Measurements from ENCODE around the gene WT1.

The WT1 gene

GRCh38 chr11:32438346-32438865, 3.1 kb upstream of the WT1 start:
- DNase-seq (ENCODE audit: low read depth in 2 of 2): no peak

- no peak for DNase-seq (ENCODE audit: low read depth in 2 of 2)
Observed at GRCh38 chr11:32437495-32438345, 2.4 kb upstream of the WT1 start.

- DNase-seq (ENCODE audit: low read depth in 2 of 2): no peak
Observed at GRCh38 chr11:32436751-32437494, 1.6 kb upstream of the WT1 start.

GRCh38 chr11:32435942-32436750, 807 bp upstream of the WT1 start:
- no peak for DNase-seq (ENCODE audit: low read depth in 2 of 2)

GRCh38 chr11:32435152-32435480, 223 bp downstream of the WT1 start:
- DNase-seq (ENCODE audit: low read depth in 2 of 2): no peak

- DNase-seq (ENCODE audit: low read depth in 2 of 2): no peak
Observed at GRCh38 chr11:32434356-32435151, 785 bp downstream of the WT1 start.

- no peak for DNase-seq (ENCODE audit: low read depth in 2 of 2)
Observed at GRCh38 chr11:32433914-32434355, 1.4 kb downstream of the WT1 start.

GRCh38 chr11:32433101-32433913, 2.0 kb downstream of the WT1 start:
- DNase-seq (ENCODE audit: low read depth in 2 of 2): no peak

GRCh38 chr11:32432565-32432964, 2.8 kb downstream of the WT1 start:
- DNase-seq (ENCODE audit: low read depth in 2 of 2): no peak

GRCh38 chr11:32430568-32431381, 4.6 kb downstream of the WT1 start:
- no peak for DNase-seq (ENCODE audit: low read depth in 2 of 2)

GRCh38 chr11:32429477-32429876, 5.9 kb downstream of the WT1 start:
- DNase-seq (ENCODE audit: low read depth in 2 of 2): no peak

GRCh38 chr11:32428665-32429303, 6.6 kb downstream of the WT1 start:
- no peak for DNase-seq (ENCODE audit: low read depth in 2 of 2)

- DNase-seq (ENCODE audit: low read depth in 2 of 2): no peak
Observed at GRCh38 chr11:32427935-32428664, 7.2 kb downstream of the WT1 start.

GRCh38 chr11:32427616-32427934, 7.8 kb downstream of the WT1 start:
- DNase-seq (ENCODE audit: low read depth in 2 of 2): no peak

- DNase-seq (ENCODE audit: low read depth in 2 of 2): no peak
Observed at GRCh38 chr11:32426819-32427615, 8.3 kb downstream of the WT1 start.

GRCh38 chr11:32426192-32426591, 9.1 kb downstream of the WT1 start:
- DNase-seq (ENCODE audit: low read depth in 2 of 2): no peak

- no peak for DNase-seq (ENCODE audit: low read depth in 2 of 2)
Observed at GRCh38 chr11:32425761-32426160, 9.6 kb downstream of the WT1 start.

GRCh38 chr11:32422545-32422944, 12.8 kb downstream of the WT1 start:
- DNase-seq (ENCODE audit: low read depth in 2 of 2): no peak
